HG03196 (cell line): ENCODE data around the gene TUBB.
A peak's percentile ranks its signal among the peaks of the same experiment; 100 is the strongest.
"Not testable (repeated sequence)": the region's sequence is repeated elsewhere in the genome, so short reads cannot be mapped to it uniquely, and the experiment has no call there.

ENCODE experiments used
- ATAC-seq: cut with Tn5 transposase; IDR thresholded peaks from one replicate; pipeline ENCODE4 v1.9.1; 2021; ENCODE audit not compliant: unreplicated experiment

The TUBB gene

DNA sequence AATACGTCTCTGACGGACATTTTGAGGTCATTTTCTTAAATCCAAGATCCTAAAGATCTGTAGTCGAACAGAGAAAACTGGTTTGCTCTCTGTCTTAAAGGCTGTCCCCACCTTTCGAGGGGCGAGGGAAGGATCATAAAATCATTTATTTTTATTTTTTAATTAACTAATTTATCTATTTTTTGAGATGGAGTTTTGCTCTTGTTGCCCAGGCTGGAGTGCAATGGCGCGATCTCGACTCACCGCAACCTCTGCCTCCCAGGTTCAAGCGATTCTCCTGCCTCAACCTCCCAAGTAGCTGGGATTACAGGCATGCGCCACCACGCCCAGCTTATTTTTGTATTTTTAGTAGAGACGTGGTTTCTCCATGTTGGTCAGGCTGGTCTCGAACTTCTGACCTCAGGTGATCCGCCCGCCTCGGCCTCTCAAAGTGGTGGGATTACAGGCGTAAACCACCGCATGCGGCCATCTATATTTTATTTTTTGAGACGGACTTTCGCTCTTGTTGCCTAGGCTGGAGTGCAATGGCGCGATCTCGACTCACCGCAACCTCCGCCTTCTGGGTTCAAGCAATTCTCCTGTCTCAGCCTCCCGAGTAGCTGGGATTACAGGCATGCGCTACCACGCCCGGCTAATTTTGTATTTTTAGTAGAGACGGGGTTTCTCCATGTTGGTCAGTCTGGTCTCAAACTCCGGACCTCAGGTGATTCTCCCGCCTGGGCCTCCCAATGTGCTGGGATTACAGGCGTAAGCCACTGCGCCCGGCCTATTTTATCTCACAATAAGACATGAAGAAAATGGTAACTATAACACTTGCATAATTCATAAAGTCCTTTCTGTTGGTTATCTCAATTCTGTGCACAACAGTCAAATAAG is 2.1 kb upstream of the TUBB start:
- ATAC-seq = not testable (repeated sequence)

DNA sequence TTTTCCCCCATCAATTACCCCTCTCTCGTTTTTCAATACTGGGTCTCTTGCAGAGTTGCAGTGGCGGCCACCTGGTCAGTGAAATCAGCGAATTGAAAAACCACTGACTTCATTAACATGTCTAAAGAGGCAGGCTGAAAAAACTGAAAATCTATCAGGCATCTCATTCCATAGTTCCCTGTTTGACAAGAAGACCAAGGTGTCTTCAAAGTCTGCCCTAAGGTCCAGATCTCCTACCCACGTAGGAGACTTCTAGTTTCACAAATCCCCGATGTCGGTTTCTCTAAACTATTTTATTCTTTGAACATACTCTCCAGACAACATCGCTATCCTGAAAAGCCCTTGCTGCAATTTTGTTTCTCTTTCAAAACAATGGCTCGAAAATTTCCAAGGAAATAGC is 796 bp upstream of the TUBB start:
- no peak for ATAC-seq

DNA sequence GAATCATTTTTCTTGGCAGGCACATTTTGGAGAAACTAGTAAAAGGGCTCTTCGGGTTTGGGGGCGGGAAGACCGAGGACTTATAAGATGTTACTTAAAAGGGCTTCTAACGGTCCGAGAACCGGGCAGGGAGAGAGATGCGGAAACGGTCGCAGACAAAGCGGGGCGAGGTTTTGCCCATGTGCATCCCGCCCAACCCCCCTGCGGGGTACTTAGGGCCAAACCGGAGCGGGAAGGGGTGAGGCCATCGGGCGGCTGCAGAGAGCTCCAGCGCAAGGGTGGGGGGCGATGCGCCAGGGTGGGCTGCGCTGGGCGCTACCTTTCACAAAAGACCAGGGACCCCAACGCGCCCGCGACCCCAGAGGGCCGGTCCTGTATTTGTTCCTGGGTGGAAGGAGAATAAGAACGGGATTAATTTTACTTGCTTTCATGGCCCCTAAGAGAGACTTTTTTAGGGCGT is 616 bp downstream of the TUBB start:
- no peak for ATAC-seq

DNA sequence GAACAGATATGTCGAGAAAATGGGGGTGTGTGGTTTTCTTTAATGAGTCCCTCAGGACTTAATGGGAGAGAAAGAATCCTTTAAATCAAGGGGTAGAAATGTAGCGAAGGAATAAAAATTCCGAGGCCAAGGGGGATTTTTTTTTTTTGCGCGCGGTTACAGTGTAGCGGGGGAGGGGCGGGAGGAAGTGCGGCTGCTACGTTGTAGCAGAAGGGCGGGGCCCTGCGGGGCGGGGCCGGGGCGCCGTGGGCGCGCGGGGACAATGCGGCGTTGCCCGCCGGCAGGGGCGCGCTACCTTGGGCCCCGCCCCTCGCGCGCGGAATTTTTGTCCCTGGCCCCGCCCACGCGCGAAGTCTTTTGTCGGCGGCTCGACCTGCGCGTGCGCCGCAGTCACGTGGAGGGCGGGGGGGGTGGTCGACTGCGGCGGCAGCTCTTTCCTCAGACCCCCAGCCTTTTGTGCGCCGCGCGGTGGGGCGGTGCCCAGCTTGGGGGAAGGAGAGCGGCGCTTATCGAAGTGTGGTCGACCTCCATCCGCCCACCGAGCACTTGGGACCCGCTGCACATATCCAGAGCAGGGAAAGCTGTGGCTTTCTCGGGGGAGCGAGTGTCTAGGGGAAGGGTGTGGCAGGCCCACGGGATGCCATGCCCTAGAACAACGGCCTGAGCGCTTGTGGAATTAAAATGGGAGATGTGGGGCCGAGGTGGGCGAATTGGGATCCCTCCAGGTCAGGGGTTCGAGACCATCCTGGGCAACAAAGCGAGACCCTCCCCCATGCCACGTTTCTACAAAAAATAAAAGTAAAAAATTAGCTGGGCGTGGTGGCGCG is 1.3 kb downstream of the TUBB start:
- no peak for ATAC-seq

DNA sequence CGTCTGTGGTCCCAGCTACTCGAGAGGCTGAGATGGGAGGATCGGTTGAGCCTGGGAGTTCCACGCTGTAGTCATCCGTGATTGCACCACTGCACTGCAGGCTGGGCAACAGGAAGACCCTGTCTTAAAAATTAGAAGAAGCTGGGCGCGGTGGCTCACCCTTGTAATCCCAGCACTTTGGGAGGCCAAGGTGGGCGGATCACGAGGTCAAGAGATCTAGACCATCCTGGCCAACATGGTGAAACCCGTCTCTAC is 1.8 kb downstream of the TUBB start:
- ATAC-seq = not testable (repeated sequence)

DNA sequence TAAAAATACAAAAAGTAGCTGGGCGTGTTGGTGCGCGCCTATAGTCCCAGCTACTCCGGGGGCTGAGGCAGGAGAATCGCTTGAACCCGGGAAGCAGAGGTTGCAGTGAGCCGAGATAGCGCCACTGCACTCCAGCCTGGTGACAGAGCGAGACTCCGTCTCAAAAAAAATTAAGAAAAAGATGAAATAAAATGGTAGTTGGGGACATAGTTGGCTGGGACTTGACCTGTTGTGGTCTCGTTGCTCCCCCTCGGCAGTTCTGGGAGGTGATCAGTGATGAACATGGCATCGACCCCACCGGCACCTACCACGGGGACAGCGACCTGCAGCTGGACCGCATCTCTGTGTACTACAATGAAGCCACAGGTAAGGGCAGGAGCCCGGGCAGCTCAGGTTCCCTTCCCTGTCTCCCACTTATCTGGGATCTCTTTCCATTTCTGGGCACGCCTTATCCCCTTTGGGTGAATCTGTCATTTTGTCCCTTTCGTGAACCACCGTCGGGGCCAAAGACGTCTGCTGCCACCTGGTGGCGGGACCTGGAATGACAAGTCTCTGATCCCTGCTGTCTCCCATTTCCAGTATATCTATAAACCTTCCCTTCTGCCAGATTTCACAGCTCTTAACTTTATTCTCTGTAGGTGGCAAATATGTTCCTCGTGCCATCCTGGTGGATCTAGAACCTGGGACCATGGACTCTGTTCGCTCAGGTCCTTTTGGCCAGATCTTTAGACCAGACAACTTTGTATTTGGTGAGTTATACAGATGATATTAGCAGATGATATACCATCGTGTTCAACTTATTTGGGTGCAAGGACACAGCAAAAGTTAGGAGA is 2.3 kb downstream of the TUBB start:
- ATAC-seq = no peak

DNA sequence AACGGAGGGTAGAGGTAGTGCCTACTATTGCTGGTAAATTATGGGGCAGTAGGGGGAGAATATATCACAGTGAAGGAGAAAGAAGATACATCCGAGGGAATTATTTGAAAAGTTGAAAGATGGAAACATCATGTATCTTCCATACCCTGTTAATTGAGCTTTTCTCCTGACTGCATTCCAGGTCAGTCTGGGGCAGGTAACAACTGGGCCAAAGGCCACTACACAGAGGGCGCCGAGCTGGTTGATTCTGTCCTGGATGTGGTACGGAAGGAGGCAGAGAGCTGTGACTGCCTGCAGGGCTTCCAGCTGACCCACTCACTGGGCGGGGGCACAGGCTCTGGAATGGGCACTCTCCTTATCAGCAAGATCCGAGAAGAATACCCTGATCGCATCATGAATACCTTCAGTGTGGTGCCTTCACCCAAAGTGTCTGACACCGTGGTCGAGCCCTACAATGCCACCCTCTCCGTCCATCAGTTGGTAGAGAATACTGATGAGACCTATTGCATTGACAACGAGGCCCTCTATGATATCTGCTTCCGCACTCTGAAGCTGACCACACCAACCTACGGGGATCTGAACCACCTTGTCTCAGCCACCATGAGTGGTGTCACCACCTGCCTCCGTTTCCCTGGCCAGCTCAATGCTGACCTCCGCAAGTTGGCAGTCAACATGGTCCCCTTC is 3.1 kb downstream of the TUBB start:
- not testable (repeated sequence) for ATAC-seq

DNA sequence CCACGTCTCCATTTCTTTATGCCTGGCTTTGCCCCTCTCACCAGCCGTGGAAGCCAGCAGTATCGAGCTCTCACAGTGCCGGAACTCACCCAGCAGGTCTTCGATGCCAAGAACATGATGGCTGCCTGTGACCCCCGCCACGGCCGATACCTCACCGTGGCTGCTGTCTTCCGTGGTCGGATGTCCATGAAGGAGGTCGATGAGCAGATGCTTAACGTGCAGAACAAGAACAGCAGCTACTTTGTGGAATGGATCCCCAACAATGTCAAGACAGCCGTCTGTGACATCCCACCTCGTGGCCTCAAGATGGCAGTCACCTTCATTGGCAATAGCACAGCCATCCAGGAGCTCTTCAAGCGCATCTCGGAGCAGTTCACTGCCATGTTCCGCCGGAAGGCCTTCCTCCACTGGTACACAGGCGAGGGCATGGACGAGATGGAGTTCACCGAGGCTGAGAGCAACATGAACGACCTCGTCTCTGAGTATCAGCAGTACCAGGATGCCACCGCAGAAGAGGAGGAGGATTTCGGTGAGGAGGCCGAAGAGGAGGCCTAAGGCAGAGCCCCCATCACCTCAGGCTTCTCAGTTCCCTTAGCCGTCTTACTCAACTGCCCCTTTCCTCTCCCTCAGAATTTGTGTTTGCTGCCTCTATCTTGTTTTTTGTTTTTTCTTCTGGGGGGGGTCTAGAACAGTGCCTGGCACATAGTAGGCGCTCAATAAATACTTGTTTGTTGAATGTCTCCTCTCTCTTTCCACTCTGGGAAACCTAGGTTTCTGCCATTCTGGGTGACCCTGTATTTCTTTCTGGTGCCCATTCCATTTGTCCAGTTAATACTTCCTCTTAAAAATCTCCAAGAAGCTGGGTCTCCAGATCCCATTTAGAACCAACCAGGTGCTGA is 3.9 kb downstream of the TUBB start:
- ATAC-seq = not testable (repeated sequence)

DNA sequence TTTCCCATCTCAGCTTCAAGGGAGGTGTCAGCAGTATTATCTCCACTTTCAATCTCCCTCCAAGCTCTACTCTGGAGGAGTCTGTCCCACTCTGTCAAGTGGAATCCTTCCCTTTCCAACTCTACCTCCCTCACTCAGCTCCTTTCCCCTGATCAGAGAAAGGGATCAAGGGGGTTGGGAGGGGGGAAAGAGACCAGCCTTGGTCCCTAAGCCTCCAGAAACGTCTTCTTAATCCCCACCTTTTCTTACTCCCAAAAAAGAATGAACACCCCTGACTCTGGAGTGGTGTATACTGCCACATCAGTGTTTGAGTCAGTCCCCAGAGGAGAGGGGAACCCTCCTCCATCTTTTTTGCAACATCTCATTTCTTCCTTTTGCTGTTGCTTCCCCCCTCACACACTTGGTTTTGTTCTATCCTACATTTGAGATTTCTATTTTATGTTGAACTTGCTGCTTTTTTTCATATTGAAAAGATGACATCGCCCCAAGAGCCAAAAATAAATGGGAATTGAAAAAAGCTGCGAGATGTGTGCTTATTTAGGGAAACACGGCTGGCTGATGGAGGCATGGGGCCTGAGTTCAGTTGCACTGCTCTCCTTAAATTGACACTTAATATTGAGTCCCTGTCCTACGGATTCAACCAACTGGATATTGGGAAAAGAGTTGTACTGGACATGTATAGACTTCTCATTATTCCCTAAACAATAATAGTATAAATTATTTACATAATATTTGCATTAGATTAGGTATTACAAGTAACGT is 4.9 kb downstream of the TUBB start:
- no peak for ATAC-seq

DNA sequence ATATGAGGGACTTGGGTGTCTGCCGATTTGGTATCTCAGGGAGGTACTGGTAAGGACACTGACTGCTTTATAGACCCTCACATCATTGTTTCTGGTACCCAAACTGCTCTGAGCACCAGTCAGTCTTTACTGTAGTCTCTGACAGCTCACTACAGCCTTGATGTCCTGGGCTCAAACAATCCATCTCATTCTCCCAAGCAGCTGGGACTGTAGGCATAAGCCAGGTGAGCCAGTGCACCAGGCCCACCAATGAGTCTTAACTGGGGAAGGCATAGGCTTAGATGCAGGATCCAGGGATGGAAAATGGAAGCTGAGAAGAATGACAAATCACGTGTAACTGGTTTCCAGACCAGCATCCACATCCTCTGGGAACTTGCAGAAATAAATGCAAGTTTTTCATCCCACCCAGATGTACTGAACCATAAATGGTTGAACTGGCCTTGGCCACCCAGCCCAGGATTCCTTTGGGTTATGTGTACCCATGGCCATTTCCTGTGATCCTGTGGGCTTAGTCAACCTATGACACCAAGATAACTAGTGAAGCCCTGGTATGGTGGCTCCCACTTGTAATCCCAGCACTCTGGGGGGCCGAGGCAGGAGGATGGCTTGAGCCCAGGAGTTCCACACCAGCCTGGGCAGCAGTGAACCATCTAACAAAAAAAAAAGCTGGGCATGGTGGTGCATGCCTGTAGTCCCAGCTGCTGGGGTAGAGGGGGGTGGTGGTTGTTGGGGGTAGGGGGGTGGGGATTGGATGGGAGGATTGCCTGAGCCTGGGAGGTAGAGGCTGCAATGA is 5.8 kb downstream of the TUBB start:
- no peak for ATAC-seq

DNA sequence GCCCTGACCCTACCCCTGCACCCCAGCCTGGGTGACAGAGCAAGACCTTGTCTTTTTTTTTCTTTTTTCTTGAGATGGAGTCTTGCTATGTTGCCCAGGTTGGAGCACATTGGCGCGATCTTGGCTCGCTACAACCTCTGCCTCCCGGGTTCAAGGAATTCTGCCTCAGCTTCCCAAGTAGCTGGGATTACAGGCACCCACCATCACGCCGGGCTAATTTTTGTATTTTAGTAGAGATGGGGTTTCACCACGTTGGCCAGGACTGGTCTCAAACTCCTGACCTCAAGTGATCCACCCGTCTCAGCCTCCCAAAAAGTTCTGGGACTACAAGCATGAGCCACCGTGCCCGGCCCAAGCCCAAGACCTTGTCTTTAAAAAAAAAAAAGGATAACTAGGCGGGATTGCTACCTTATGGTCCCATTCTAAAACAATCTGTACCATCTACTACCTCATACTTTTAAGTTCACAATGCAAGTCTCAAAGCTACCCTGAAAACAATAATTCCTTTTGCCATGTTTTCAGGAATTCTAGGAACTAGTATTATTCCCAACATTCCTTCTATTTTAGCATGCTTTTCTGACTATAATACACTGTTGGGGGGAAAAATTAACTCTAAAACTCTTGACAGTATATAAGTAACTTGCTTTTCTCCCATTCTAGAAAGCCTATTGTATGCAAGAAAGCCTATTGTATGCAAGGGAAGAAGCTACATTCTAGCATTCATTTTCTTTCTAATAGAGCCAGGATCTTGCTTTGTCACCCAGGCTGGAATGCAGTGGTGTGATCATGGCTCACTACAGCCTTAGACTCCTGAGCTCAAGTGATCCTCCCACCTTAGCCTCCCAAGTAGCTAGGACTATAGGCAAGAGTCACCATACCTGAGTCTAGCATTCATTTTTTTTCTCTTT is 6.6 kb downstream of the TUBB start:
- no peak for ATAC-seq

DNA sequence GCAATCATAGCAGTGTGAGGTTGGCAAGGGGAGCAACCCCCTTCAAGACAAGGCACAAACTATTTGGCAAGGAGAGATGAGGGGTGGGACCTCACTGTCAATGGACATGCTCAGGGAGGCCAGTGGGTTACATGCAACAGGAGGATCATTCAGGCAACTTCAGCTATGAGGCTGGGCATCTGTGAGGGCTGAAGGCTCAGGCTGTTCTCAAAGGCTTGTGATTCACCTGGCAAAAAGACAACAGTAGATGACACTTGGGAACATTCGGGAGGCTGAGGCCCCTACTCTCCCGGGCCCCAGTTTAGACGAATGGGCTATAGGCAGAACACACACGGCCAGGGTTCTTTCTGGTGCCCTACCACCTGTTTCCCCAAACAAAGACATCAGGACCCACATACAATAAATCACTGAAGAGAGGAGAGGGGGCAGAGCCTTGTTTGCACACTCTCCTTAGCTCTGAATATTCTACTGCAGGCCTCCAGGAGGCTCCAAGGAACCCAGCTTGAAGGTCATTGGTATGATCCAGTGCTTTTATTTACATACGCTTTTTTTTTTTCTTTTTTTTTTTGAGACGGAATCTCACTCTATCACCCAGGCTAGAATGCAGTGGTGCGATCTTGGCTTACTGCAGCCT is 7.9 kb downstream of the TUBB start:
- ATAC-seq = no peak

DNA sequence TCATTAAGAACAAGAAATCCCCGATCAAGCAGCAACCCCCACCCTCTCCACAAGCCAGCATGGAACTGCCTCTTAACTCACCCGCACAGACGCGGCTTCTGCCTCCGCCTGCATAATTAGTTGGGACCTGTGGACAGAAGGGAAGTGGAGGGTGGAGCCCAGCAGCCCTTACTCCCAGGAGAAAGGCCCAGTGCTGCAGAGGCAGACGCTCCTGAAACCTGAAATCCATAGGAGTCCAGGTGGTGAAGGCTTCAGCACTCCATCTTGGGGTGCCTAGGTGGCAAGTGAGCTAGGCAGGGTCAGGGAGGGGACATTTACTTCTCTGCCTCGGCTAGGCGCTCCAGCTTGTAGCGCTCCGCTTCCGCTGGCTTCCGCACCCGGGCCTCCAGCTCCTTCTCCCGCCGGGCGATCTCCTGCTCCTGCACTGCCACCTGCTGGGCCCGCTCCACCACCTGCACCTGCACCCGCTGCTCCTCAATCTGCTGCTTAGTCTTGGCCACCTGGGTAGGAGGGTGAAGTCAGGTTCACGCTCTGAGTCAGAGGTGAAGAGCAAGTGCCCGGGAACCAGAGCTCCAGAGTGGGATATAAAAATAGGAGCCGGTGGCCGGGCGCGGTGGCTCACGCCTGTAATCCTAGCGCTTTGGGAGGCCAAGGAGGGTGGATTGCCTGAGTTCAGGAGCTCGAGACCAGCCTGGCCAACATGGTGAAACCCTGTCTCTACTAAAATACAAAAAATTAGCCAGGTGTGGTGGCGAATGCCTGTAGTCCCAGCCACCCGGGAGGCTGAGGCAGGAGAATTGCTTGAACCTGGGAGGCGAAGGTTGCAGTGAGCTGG is 10.7 kb downstream of the TUBB start:
- peak; percentile 56 for ATAC-seq

DNA sequence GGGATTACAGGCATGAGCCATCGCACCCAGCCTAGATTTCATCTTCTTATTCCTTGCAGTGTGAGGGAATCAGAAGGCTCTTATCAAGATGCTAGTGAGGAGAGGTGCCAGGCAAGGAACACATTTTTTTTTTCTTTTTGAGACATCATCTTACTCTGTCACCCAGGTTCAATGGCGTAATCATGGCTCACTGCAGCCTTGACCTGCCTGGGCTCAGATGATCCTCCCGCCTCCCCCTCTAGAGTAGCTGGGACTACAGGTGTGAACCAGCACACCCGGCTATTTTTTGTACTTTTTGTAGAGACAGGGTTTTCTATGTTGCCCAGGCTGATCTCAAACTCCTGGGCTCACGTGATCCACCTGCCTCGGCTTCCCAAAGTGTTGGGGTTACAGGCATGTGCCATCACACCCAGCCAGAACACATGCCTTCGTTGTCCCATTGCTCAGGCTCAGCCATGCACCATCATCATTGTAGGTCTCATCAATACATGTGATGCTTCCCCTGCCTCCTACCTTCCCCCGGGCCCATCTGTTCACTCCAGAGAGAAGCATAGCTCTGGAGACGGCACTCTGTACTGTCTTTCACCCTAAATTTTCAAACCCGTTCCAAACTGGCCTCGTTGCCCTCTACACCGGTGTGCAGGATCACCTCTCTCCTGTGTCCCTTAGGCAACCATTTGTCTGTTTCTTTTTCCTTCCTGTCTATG is 12.2 kb downstream of the TUBB start:
- ATAC-seq = no peak

DNA sequence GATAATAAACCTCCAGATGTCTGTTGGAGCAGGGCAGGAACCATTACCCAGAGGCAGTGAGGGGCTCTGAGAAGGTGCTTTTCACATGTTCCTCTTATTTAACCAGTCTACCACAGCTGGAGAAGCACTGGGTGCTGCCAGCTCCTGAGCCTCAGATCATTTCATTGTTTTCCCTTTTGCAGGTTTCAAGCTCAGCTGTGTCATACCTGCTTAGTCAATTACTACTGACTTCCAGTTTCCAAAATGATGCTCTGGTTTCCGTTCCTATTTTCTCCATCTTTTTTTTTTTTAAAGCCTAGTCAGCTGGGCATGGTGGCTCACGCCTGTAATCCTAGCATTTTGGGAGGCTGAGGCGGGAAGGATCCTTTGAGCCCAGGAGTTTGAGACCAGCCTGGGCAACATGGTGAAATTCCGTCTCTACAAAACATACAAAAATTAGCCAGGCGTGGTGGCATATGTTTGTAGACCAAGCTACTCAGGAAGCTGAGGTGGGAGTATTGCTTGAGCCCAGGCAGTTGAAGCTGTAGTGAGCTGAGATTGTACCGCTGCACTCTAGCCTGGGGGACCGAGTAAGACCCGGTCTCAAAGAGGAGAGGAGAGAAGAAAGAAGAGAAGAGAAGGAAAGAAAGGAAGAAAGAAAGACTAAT is 15.6 kb downstream of the TUBB start:
- ATAC-seq = no peak
